HFF-Myc (cell line): ENCODE data around the gene ATL2.

Source experiments
- DNase-seq: peaks from one replicate; pipeline ENCODE4 v3.0.0-alpha.2; 2011; ENCODE audit warnings: low read depth; ENCODE audit errors: extremely low read depth
- H3K4me3 ChIP-seq: replicated peaks from 2 replicates; pipeline ENCODE4 v1.5.1; 2011; ENCODE audit warnings: low read depth, mild to moderate bottlenecking, control low read depth, low read length
- TF ChIP-seq, protein P1 (sequence below): IDR thresholded peaks from 2 replicates; pipeline ENCODE4 v1.5.1; 2012; ENCODE audit warnings: mild to moderate bottlenecking, low read depth, low read length, control low read depth; ENCODE audit errors: missing control alignments

The ATL2 gene

GRCh38 chr2:38377050-38377828, at the start of gene ATL2:
Gene ATL2, minus strand, starts transcription at chr2:38377273. Its CDS starts 13 bp downstream, at chr2:38377260.
- H3K4me3 ChIP-seq: peak within 1 kb of the TSS; percentile 94
- TF ChIP-seq, protein P1, sequence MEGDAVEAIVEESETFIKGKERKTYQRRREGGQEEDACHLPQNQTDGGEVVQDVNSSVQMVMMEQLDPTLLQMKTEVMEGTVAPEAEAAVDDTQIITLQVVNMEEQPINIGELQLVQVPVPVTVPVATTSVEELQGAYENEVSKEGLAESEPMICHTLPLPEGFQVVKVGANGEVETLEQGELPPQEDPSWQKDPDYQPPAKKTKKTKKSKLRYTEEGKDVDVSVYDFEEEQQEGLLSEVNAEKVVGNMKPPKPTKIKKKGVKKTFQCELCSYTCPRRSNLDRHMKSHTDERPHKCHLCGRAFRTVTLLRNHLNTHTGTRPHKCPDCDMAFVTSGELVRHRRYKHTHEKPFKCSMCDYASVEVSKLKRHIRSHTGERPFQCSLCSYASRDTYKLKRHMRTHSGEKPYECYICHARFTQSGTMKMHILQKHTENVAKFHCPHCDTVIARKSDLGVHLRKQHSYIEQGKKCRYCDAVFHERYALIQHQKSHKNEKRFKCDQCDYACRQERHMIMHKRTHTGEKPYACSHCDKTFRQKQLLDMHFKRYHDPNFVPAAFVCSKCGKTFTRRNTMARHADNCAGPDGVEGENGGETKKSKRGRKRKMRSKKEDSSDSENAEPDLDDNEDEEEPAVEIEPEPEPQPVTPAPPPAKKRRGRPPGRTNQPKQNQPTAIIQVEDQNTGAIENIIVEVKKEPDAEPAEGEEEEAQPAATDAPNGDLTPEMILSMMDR: no peak
- peak; percentile 66 for DNase-seq

DNA sequence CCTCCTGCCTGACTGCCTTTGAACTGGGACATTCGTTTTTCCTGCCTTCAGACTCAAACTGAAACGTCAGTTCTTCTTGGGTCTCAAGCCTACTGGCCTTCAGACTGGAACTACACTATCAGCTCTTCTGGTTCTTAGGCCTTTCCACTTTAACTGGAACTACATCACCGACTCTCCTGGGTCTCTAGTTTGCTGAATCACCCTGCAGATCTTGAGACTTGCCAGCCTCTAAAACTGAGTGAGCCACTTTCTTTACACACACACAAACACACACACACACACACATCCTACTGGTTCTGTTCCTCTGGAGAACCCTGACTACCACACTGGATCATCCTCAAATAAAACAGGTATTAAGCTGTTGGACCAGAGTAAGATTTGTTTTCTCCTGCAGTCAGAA, 46.7 kb upstream of the ATL2 start:
- TF ChIP-seq, protein P1: no peak
- no peak for DNase-seq
- H3K4me3 ChIP-seq: no peak overlapping the region

DNA sequence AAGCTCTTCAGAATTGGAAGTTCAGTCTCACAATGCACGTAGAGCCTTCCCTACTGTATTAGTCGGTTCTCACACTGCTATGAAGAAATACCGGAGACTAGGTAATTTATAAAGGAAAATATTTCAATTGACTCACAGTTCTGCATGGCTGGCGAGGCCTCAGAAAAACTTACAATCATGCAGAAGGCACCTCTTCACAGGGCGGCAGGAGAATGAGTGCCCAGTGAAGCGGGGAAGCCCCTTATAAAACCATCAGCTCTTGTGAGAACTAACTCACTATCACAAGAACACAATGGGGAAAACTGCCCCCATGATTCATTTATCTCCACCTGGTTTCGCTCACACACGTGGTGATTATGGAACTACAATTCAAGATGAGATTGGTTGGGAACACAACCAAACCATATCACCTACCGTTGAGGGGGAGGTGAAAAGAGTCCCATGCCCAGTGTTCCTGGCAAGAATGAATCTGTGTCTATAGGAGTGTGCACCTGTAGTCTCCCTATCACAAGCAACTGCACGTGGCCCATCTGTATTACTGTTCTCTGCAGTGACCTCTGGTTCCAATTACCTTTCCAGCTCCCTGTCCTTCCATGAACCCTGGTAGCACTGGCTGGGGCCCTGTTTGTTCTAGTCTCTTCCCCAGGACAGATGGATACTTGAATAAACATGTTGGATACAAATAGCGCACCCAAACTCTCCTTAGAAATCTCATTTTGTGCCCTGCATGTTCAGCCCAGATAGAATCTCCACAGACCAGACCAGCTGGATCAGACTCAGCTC, 44.4 kb upstream of the ATL2 start:
- TF ChIP-seq, protein P1: no peak
- DNase-seq: no peak
- H3K4me3 ChIP-seq: no peak overlapping the region

DNA sequence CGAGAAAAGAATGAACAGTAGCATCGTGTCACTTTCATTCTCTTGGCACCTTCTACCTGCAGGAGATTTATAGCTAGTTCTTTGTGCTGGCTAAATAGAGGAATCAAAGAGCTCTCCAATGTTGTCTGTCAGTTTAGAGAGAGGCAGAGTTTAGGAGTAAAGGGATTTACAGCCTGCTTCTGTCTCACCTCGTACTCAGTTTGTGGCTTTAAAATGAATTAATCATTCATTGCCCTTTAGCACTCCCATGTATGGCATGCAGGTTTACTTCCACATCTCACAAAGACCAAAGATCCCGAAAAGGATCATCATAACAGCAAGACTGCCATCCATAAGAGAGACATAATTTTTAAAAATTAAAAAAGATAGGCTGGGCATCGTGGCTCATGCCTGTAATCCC, 42.4 kb upstream of the ATL2 start:
- no peak overlapping the region for H3K4me3 ChIP-seq
- DNase-seq: no peak
- TF ChIP-seq, protein P1: no peak

DNA sequence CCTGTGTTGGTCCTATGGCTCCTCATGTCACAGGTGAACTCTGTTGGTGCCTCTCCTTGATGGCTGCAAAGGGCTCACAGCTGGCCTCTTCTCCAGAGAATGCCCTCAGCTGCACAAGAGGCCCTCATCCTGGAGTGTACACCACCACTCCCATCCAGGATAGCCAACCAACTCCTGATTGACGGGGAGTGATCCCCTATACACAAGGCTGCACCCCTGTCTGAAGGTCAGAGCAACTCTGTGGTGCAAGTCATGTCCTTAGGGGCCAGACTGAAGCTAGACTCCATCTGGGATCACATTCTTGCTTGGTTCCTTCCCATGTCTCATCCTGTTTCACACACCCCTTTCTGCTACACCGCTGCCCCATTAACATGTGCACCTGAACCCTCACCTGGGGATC, 41.7 kb upstream of the ATL2 start:
- no peak overlapping the region for H3K4me3 ChIP-seq
- TF ChIP-seq, protein P1: no peak
- DNase-seq: no peak

- no peak for DNase-seq
- TF ChIP-seq, protein P1: no peak
- no peak overlapping the region for H3K4me3 ChIP-seq
Observed at GRCh38 chr2:38417745-38418689, 40.9 kb upstream of the ATL2 start.
